Keratinocyte (primary cell): ENCODE measurements around the gene CYP4A22. TPM values are rescaled to one million over a fixed set of nuclear protein-coding genes. Genes with fewer than 3 reads are reported as not detected.
"Not testable (repeated sequence)": the region's sequence is repeated elsewhere in the genome, so short reads cannot be mapped to it uniquely, and the experiment has no call there.

Experiments
- DNase-seq: peaks from one replicate; pipeline ENCODE4 v3.0.0-alpha.2; 2011; ENCODE audit warnings: low read depth, missing footprints, low spot score
- FAIRE-seq: peaks from 2 replicates; lab custom pipeline; 2011; peaks lifted over from hg19 to GRCh38; lab: Jason Lieb, UNC
- H2AFZ ChIP-seq: 2 replicates; pipeline ENCODE4 v1.6.0; 2012; ENCODE audit warnings: low read length, control low read depth, inconsistent platforms; ENCODE audit not compliant: control insufficient read depth
- H3K27ac ChIP-seq: 2 replicates; pipeline ENCODE4 v1.5.1; 2011; ENCODE audit warnings: low read length; ENCODE audit not compliant: control insufficient read depth, insufficient read depth
- H3K27me3 ChIP-seq: 3 replicates; pipeline ENCODE4 v1.6.0; 2011; ENCODE audit warnings: low read length; ENCODE audit not compliant: control insufficient read depth, insufficient read depth; ENCODE audit errors: extremely low read depth
- H3K36me3 ChIP-seq, 2 experiments: 2 replicates in 1 of 2; 3 replicates in 1 of 2; pipeline ENCODE4 v1.5.1; 2011; ENCODE audit warnings: low read length in 2 of 2, mild to moderate bottlenecking in 1 of 2; ENCODE audit not compliant: control insufficient read depth in 2 of 2, insufficient read depth in 2 of 2; ENCODE audit errors: extremely low read depth in 1 of 2
- H3K4me1 ChIP-seq: 3 replicates; pipeline ENCODE4 v1.5.1; 2011; ENCODE audit warnings: low read length; ENCODE audit not compliant: control insufficient read depth, insufficient read depth; ENCODE audit errors: extremely low read depth
- H3K4me2 ChIP-seq: 3 replicates; pipeline ENCODE4 v1.6.0; 2011; ENCODE audit warnings: low read depth, low read length; ENCODE audit not compliant: control insufficient read depth, insufficient read depth; ENCODE audit errors: extremely low read depth
- H3K4me3 ChIP-seq, 3 experiments: fragments of 200-600 bp in 1 of 3; sonication (generic) in 1 of 3; 2 replicates in 2 of 3; 3 replicates in 1 of 3; pipeline ENCODE4 v1.5.1; 2011 to 2016; ENCODE audit warnings: low read length in 3 of 3, mild to moderate bottlenecking in 3 of 3, control low read depth in 2 of 3, inconsistent platforms in 1 of 3, low read depth in 1 of 3, mixed read lengths in 1 of 3, mixed run types in 1 of 3, moderate library complexity in 1 of 3; ENCODE audit not compliant: control insufficient read depth in 2 of 3, insufficient read depth in 2 of 3; ENCODE audit errors: extremely low read depth in 1 of 3
- H3K79me2 ChIP-seq: 2 replicates; pipeline ENCODE4 v1.6.0; 2012; ENCODE audit warnings: low read length; ENCODE audit not compliant: control insufficient read depth, insufficient read depth
- H3K9ac ChIP-seq: 3 replicates; pipeline ENCODE4 v1.6.0; 2011; ENCODE audit warnings: low read length; ENCODE audit not compliant: control insufficient read depth, insufficient read depth; ENCODE audit errors: extremely low read depth
- H3K9me1 ChIP-seq: 3 replicates; pipeline ENCODE4 v1.6.0; 2011; ENCODE audit warnings: low read length; ENCODE audit not compliant: control insufficient read depth, insufficient read depth; ENCODE audit errors: extremely low read depth
- H3K9me3 ChIP-seq: 2 replicates; pipeline ENCODE4 v1.5.1; 2012; ENCODE audit warnings: low read depth, low read length; ENCODE audit not compliant: control insufficient read depth
- H4K20me1 ChIP-seq: 3 replicates; pipeline ENCODE4 v1.6.0; 2011; ENCODE audit warnings: low read length; ENCODE audit not compliant: control insufficient read depth, insufficient read depth; ENCODE audit errors: extremely low read depth
- EZH2 ChIP-seq: IDR thresholded peaks from one replicate; pipeline ENCODE4 v1.6.1; 2012; ENCODE audit warnings: inconsistent platforms, mild to moderate bottlenecking, low read length, moderate library complexity
- dilution Hi-C: fragments of 300-500 bp; cut with MboI; formaldehyde crosslinking; loops from one replicate; pipeline ENCODE4 v1.7.0; 2020; ENCODE audit warnings: low sequenced_read_pairs; ENCODE audit not compliant: extremely low pct_ligation_motif_present
- polyA plus RNA-seq, 5 experiments: library from polyadenylated mRNA; depleted of rRNA in 3 of 5; stranded (reverse) in 3 of 5; stranded (forward) in 1 of 5; unstranded in 1 of 5; fragments of >200 nt; gene quantifications; 1 replicate in 1 of 5; 2 replicates in 3 of 5; 3 replicates in 1 of 5; pipeline versions ENCODE4 v1.2.1 to v1.2.3, GENCODE V29; 2011 to 2012; ENCODE audit warnings: missing spikeins in 2 of 5, low read depth in 1 of 5, low replicate concordance in 1 of 5
- TF ChIP-seq, protein P1 (sequence below), 3 experiments: IDR thresholded peaks in 1 of 3; conservative IDR thresholded peaks in 1 of 3; optimal IDR thresholded peaks in 1 of 3; 2 replicates in 2 of 3; 3 replicates in 1 of 3; pipeline versions ENCODE3 to v1.5.1; 2011; ENCODE audit warnings: low read length in 3 of 3, mild to moderate bottlenecking in 3 of 3, moderate library complexity in 2 of 3, control low read depth in 1 of 3, inconsistent platforms in 1 of 3; ENCODE audit not compliant: insufficient read depth in 2 of 3; ENCODE audit errors: extremely low read depth in 1 of 3

The CYP4A22 gene
- polyA plus RNA-seq, 1 donor (not counting 4 experiments of a cell fraction or from before 2014, with no cell fraction given), result not detected

DNA sequence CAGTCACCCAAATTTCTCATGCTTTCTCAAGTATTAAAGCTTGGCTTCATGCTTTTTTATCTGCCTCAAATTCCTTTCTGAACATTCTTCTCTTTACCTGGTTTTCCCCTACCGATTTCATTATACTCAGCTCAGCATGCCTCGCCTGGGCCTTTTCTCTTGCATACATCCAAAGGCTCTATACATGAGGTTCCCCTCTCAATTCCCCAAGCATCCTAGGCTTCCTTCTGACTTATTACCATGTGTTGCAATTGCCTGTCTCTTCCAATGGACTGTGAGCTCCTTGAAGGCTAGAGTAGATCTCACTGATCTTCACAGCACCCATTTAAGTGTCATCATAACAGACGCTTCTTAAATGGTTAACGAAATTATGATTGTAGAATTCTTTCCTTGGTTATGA, 24.1 kb upstream of the CYP4A22 start:
- FAIRE-seq, result no peak
- no peak for TF ChIP-seq EZH2
- TF ChIP-seq, protein P1, sequence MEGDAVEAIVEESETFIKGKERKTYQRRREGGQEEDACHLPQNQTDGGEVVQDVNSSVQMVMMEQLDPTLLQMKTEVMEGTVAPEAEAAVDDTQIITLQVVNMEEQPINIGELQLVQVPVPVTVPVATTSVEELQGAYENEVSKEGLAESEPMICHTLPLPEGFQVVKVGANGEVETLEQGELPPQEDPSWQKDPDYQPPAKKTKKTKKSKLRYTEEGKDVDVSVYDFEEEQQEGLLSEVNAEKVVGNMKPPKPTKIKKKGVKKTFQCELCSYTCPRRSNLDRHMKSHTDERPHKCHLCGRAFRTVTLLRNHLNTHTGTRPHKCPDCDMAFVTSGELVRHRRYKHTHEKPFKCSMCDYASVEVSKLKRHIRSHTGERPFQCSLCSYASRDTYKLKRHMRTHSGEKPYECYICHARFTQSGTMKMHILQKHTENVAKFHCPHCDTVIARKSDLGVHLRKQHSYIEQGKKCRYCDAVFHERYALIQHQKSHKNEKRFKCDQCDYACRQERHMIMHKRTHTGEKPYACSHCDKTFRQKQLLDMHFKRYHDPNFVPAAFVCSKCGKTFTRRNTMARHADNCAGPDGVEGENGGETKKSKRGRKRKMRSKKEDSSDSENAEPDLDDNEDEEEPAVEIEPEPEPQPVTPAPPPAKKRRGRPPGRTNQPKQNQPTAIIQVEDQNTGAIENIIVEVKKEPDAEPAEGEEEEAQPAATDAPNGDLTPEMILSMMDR (optimal IDR thresholded peaks at IDR 0.05 in 1 of 3, IDR thresholded peaks at IDR 0.05 in 1 of 3, conservative IDR thresholded peaks at IDR 0.05 in 1 of 3; ENCODE audit: extremely low read depth in 1 of 3, insufficient read depth in 2 of 3, low read length in 3 of 3), result no peak
- no peaks in the 10 kb centered on the region for H3K79me2 ChIP-seq

DNA sequence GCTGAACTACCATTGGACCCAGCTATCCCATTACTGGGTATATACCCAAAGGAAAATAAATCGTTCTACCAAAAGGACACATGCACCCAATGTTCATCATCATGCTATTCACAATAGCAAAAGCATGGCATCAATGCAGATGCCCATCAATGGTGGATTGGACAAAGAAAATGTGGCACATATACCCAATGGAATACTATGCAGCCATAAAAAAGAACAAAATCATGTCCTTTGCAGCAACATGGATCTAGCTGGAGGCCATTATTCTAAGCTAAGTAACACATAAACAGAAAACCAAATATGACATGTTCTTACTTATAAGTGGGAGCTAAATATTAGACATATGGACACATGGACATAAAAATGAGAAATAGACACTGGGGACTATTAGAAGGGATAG, 16.2 kb upstream of the CYP4A22 start:
- H3K9me3 ChIP-seq, FAIRE-seq, H4K20me1 ChIP-seq, H3K79me2 ChIP-seq, H2AFZ ChIP-seq, dilution Hi-C loops, DNase-seq, H3K4me2 ChIP-seq, H3K27me3 ChIP-seq, H3K4me1 ChIP-seq, H3K4me3 ChIP-seq, H3K27ac ChIP-seq, H3K36me3 ChIP-seq, H3K9ac ChIP-seq, H3K9me1 ChIP-seq: not testable (repeated sequence)

More for the DNA sequence above, 24.1 kb upstream of the CYP4A22 start:
- Histone ChIP-seq H4K20me1 (no peaks in the 10 kb centered on the region), H3K36me3 (no peaks in the 10 kb centered on the region), H3K4me2 (no peak overlapping the region), H3K27ac (no peak overlapping the region), H3K9ac (no peak overlapping the region), H3K9me1 (no peaks in the 10 kb centered on the region), H3K9me3 (no peaks in the 10 kb centered on the region), H3K4me1 (peaks cover 10% of the 10 kb centered on the region), H3K27me3 (no peaks in the 10 kb centered on the region), H2AFZ (no peak overlapping the region), H3K4me3 (no peak overlapping the region)
- dilution Hi-C loops, result no loop called here
- DNase-seq, result no peak

DNA sequence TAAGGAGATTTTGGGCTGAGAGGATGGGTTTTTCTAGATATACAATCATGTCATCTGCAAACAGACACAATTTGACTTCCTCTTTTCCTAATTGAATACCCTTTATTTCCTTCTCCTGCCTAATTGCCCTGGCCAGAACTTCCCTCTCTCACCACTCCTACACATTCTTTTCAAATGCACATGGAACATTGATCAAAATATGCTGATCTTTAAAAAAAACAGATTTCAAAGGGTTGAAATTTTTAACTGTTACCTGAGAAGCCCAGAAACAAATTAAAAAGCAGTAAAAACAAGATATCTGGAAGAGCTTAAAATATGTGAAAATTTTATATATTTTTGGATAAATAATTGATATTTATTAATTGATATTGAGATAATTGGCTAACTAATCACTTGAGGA, 12.4 kb upstream of the CYP4A22 start:
- dilution Hi-C loops, result not testable (repeated sequence)

DNA sequence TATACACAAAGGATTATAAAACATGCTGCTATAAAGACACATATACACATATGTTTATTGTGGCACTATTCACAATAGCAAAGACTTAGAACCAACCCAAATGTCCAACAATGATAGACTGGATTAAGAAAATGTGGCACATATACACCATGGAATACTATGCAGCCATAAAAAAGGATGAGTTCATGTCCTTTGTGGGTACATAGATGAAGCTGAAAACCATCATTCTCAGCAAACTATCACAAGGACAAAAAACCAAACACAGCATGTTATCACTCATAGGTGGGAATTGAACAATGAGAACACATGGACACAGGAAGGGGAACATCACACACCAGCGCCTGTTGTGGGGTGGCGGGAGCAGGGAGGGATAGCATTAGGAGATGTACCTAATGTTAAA, 10.2 kb upstream of the CYP4A22 start:
- FAIRE-seq, H3K27ac ChIP-seq, H4K20me1 ChIP-seq, H3K4me2 ChIP-seq, H3K4me1 ChIP-seq, H3K4me3 ChIP-seq, DNase-seq, H2AFZ ChIP-seq, H3K36me3 ChIP-seq, H3K27me3 ChIP-seq, dilution Hi-C loops, H3K9me1 ChIP-seq, H3K79me2 ChIP-seq, H3K9me3 ChIP-seq, H3K9ac ChIP-seq: not testable (repeated sequence)

More for the DNA sequence above, 12.4 kb upstream of the CYP4A22 start:
- H3K9me1 ChIP-seq, H3K9me3 ChIP-seq, H3K79me2 ChIP-seq, H2AFZ ChIP-seq, H3K4me1 ChIP-seq, H3K9ac ChIP-seq, H3K4me3 ChIP-seq, H3K27me3 ChIP-seq, H3K27ac ChIP-seq, H3K4me2 ChIP-seq, H4K20me1 ChIP-seq, DNase-seq, H3K36me3 ChIP-seq, FAIRE-seq: not testable (repeated sequence)
